GM18868 (cell line): ENCODE data around the gene POLA2.
"Not testable (repeated sequence)": the region's sequence is repeated elsewhere in the genome, so short reads cannot be mapped to it uniquely, and the experiment has no call there.

Experiments used
- ATAC-seq: cut with Tn5 transposase; IDR thresholded peaks from one replicate; pipeline ENCODE4 v1.9.1; 2021; ENCODE audit warnings: mild to moderate bottlenecking, moderate library complexity; ENCODE audit not compliant: unreplicated experiment

The POLA2 gene

DNA sequence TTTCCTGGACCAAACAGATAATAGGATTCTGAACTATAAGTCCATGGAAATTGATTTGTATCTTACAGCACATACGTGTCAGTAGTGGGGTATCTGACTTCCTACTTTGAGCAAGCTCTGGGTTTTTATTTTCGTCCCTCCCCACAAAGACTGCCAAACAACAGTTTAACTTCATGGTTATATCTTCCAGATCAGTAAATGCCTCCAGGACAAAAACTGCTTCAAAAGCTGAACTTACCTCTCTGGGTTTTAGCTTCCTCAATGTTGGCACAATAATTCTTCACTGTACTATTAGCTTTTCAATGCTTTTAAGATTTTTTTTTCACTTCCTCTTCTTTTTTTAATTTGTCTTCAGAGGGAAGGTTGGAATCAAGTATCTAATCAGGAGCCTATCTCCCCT lies 67.7 kb downstream of the POLA2 start:
- no peak for ATAC-seq

DNA sequence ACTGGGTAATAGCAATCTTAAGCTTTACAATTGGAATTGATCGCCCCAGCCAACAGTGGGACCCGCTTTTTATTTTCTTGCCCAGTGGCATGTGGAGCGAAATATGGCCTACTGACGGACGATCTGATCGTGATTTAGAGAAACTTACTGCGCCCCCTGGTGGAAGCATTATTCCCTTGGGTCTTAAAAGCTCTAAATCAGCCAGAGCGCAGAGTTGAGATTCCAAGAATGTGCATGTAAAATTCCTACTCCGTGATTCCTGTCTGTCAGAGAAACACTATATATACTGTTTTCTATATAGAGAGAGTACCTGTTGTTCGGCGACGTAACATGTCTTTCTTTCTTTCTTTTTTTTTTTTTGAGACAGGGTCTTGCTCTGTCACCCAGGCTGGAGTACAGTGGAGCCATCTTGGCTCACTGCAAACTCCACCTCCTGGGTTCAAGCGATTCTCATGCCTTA lies 68.2 kb downstream of the POLA2 start:
- no peak for ATAC-seq

DNA sequence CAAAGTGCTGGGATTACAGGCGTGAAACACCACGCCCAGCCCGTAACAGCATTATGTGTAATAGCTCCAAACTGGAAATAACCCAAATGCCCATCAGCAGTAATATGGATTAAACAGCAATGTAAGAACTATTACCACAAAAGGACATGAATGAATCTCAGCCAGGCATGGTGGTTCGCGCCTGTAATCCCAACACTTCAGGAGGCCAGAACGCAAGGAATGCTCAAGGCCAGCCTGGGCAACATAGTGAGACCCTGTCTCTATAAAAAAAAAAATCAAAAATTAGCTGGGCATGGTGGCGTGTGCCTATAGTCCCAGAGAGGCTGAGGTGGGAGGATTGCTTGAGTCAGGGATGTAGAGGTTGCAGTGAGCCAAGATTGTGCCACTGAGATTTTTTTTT lies 68.8 kb downstream of the POLA2 start:
- no peak for ATAC-seq

DNA sequence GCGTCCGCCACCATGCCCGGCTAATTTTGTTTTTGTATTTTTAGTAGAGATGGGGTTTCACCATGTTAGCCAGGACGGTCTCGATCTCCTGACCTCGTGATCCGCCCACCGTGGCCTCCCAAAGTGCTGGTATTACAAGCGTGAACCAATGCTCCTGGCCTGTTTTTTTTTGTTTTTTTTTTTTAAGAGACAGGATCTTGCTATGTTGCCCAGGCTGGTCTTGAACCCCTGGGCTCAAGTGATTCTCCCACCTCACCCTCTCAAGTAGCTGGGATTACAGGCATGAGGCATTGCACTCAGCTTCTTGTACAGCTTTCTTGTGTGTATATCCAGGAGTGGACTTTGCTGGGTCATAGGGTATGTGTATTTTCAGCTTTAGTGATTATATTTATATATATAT lies 70.8 kb downstream of the POLA2 start:
- not testable (repeated sequence) for ATAC-seq

DNA sequence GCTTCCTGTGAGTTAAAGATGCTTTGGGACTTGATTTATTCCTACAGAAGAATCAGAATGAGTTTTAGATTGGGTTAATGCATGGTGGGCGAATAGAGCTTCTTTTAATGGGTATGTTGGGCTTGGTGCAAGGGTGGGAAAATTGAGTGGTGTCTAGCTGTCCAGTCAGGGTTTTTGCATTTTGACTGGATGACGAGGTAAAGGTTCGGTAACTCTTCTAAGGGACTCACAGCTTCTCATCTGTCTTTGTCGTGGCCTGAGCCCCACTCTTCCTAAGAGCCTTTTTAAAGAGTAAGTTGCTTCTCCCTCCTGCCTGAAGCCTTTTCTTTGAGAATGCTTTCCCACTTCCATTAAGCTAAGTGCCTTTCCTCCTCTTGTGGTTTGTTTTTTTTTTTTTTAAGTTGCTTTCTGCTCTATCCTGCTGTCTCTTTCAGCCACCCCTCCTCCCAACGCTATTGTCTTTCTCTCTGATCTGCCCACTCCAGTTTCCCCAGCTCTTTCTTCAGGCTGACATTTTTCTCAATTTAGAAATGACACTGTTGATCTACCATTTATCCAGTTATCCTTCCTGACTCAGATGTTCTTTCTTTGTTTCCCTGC lies 73.0 kb downstream of the POLA2 start:
- no peak for ATAC-seq

DNA sequence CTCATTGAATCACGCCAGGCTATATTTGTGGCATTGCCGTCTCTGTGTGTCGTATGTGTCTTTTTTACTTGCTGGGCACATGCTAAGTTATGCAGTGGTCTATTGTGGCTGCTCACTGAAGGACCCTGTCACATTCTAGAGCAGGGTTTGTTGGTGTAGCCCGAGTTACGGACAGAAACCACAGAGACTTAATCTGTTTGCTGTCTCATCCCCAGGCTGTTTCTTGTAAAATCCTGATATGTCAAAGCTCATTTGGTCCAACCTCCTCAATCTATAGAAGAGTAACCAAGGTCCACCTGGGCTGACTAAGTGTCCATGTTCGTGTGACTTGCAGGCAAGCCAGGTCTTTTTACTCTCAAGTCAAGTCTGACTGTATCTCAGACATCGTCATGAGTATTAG lies 76.9 kb downstream of the POLA2 start:
- no peak for ATAC-seq

DNA sequence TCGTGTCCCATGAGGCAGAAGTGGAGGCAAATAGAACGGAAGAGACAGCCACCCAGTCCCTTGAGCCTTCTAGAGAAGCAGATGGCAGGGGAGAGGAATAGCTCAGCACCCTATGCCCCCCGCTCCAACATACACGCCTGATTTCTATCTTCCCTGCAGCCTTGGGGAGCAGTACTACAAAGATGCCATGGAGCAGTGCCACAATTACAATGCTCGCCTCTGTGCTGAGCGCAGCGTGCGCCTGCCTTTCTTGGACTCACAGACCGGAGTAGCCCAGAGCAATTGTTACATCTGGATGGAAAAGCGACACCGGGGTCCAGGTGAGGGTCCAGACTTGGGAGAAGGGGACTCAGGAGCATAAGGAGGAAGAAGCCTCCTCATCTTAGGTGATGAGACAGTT lies 78.5 kb downstream of the POLA2 start:
- no peak for ATAC-seq

DNA sequence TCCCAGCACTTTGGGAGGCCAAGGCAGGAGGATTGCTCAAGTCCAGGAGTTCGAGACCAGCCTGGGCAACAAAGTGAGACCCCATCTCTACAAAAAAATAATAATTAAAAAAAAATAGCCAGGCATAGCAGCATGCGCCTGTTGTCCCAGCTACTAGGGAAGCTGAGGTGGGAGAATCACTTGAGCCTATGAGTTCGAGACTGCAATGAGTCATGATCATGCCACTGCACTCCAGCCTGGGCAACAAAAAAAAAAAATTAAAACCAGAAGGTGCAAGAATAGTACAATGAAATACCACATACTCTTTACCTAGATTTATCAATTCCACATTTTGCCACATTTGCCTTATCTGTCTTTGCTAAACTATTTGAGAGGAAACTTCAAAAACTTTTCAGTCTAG lies 80.1 kb downstream of the POLA2 start:
- ATAC-seq = no peak
